VCaP (cell line): ENCODE data around the gene SLC35D2.
"Not testable (repeated sequence)": the region's sequence is repeated elsewhere in the genome, so short reads cannot be mapped to it uniquely, and the experiment has no call there.

Experiments used
- H3K27ac ChIP-seq: fragments of 450-650 bp; 2 replicates; pipeline ENCODE4 v1.5.1; 2017
- CTCF ChIP-seq: fragments of 450-650 bp; conservative IDR thresholded peaks from 2 replicates; pipeline ENCODE4 v1.5.1; 2017; ENCODE audit warnings: mild to moderate bottlenecking, moderate library complexity

Gene SLC35D2

GRCh38 chr9:96363175-96363967, 20.1 kb downstream of the SLC35D2 start:
- no peak overlapping the region for H3K27ac ChIP-seq
- no peak for TF ChIP-seq CTCF

GRCh38 chr9:96362119-96362518, 21.4 kb downstream of the SLC35D2 start:
- H3K27ac ChIP-seq, result not testable (repeated sequence)

DNA sequence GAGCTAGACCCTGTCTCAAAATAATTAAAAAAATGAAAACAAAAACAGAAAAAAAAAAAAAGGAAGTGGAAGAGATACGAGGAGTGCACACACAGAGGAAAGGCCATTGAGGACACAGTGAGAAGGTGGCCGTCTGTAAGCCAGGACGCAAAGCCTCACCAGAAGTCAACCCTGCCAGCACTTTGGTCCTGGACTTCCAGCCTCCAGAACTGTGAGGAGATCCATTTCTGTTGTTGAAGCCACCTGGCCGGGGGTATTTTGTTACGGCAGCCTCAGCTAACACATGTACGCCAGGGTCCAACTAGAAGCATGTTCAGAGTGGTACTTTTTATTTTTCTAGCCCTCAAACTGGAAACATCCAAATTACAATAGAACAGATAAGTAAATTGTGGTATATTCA, 21.8 kb downstream of the SLC35D2 start:
- TF ChIP-seq CTCF, result no peak

GRCh38 chr9:96360976-96361375, 22.5 kb downstream of the SLC35D2 start:
- no peak overlapping the region for H3K27ac ChIP-seq
- TF ChIP-seq CTCF, result no peak

More for the DNA sequence above, 21.8 kb downstream of the SLC35D2 start:
- H3K27ac ChIP-seq, result no peak overlapping the region

DNA sequence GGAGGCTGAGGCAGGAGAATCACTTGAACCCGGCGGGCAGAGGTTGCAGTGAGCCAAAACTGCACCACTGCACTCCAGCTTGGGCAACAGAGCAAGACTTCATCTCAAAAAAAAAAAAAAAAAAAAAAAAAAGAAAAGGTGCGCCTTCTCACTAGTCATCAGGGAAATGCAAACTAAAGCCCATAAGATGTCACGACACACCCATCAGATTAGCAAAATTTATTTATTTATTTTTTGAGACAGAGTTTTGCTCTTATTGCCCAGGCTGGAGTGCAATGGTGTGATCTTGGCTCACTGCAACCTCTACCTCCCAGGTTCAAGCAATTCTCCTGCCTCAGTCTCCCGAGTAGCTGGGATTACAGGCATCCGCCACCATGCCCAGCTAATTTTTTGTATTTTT, 23.0 kb downstream of the SLC35D2 start:
- H3K27ac ChIP-seq, result not testable (repeated sequence)

- peak overlapping the region; percentile 24; the same call in 1 of the 2 replicates for H3K27ac ChIP-seq
- no peak for TF ChIP-seq CTCF
These were observed 32.6 kb downstream of the SLC35D2 start for GRCh38 chr9:96350866-96351265.

GRCh38 chr9:96348261-96348660, 35.2 kb downstream of the SLC35D2 start:
- no peak for TF ChIP-seq CTCF
- H3K27ac ChIP-seq, result no peak overlapping the region

DNA sequence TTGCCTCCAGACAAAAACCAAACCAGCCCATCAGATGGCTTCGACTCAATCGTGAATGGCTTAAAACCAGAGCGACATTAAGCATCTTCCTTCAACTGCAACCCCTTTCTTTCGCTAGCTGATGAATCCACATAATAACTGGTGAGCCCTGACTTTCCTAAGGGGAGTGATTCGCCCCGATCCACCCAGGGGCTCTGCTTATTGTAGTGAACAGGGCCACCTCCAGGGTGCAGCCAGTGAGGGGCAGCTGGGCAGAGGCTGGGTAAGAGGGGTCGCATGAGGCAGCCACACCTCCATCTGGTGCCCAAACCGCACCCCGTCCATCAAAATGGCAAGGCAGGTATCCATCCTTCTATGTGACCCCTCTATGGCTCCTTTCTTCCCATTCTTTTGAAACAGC, 38.0 kb downstream of the SLC35D2 start:
- H3K27ac ChIP-seq, result no peak overlapping the region
- TF ChIP-seq CTCF, result no peak
